HepG2 (cell line): ENCODE measurements around the gene STRN3. TPM values are rescaled to one million over a fixed set of nuclear protein-coding genes. Genes with fewer than 3 reads are reported as not detected.
A peak's percentile ranks its signal among the peaks of the same experiment; 100 is the strongest.

ENCODE experiments used
- FOXO1 ChIP-seq: sonication (generic); formaldehyde crosslinking; IDR thresholded peaks from 2 replicates; pipeline ENCODE4 v1.4.0; 2020; ENCODE audit warnings: missing genetic modification reagents
- HIVEP1 ChIP-seq: sonication (generic); formaldehyde crosslinking; IDR thresholded peaks from 2 replicates; pipeline ENCODE4 v1.4.0; 2020; ENCODE audit warnings: mild to moderate bottlenecking, missing genetic modification reagents
- KDM2A ChIP-seq: sonication (generic); formaldehyde crosslinking; IDR thresholded peaks from 2 replicates; pipeline ENCODE4 v1.4.0; 2020; ENCODE audit warnings: low read depth, missing genetic modification reagents, borderline replicate concordance
- POLR2AphosphoS5 ChIP-seq: IDR thresholded peaks from 2 replicates; pipeline ENCODE4 v1.6.1; 2012; ENCODE audit warnings: low read depth, low read length
- RFXANK ChIP-seq: IDR thresholded peaks from 2 replicates; pipeline ENCODE4 v1.6.1; 2016
- RXRB ChIP-seq: IDR thresholded peaks from 2 replicates; pipeline ENCODE4 v1.6.1; 2016; ENCODE audit warnings: borderline replicate concordance, missing genetic modification reagents, missing compliant biosample characterization
- TOPORS ChIP-seq: sonication (generic); formaldehyde crosslinking; IDR thresholded peaks from 2 replicates; pipeline ENCODE4 v1.8.0; 2023; ENCODE audit warnings: mild to moderate bottlenecking, missing genetic modification reagents
- ZBTB21 ChIP-seq: sonication (generic); formaldehyde crosslinking; IDR thresholded peaks from 2 replicates; pipeline ENCODE4 v1.4.0; 2020; ENCODE audit warnings: missing genetic modification reagents
- ZNF274 ChIP-seq: sonication (generic); formaldehyde crosslinking; IDR thresholded peaks from 2 replicates; pipeline ENCODE4 v1.5.1; 2020; ENCODE audit warnings: mild to moderate bottlenecking, missing genetic modification reagents
- ZNF3 ChIP-seq: IDR thresholded peaks from 2 replicates; pipeline ENCODE4 v1.7.0; 2017; ENCODE audit warnings: inconsistent platforms
- ZNF451 ChIP-seq: sonication (generic); formaldehyde crosslinking; IDR thresholded peaks from 2 replicates; pipeline ENCODE4 v1.5.0; 2020; ENCODE audit warnings: mild to moderate bottlenecking, missing genetic modification reagents
- ZNF558 ChIP-seq: sonication (generic); formaldehyde crosslinking; IDR thresholded peaks from 2 replicates; pipeline ENCODE4 v1.9.0; 2022; ENCODE audit warnings: mild to moderate bottlenecking, missing genetic modification reagents, borderline replicate concordance
- ZNF574 ChIP-seq: sonication (generic); formaldehyde crosslinking; IDR thresholded peaks from 2 replicates; pipeline ENCODE4 v1.4.0; 2020; ENCODE audit warnings: missing genetic modification reagents
- ZNF576 ChIP-seq: sonication (generic); formaldehyde crosslinking; IDR thresholded peaks from 2 replicates; pipeline ENCODE4 v1.4.0; 2020; ENCODE audit warnings: mild to moderate bottlenecking, missing genetic modification reagents
- ZNF609 ChIP-seq: sonication (generic); formaldehyde crosslinking; IDR thresholded peaks from 2 replicates; pipeline ENCODE4 v1.4.0; 2020; ENCODE audit warnings: mild to moderate bottlenecking, missing genetic modification reagents, borderline replicate concordance
- ZSCAN31 ChIP-seq: sonication (generic); formaldehyde crosslinking; IDR thresholded peaks from 2 replicates; pipeline ENCODE4 v1.5.0; 2020; ENCODE audit warnings: low read depth, mild to moderate bottlenecking, missing genetic modification reagents
- polyA plus RNA-seq, 8 experiments: library from polyadenylated mRNA; depleted of rRNA in 3 of 8; stranded (reverse) in 7 of 8; unstranded in 1 of 8; fragments of >200 nt; fragmentation: Illumina TruSeq in 4 of 8; extraction: Trizol in 4 of 8; gene quantifications; 2 replicates each; pipeline versions ENCODE4 v1.2.1 to v1.2.3, GENCODE V29; 2011 to 2016; ENCODE audit warnings: low read depth in 4 of 8, missing spikeins in 1 of 8, mixed read lengths in 1 of 8; ENCODE audit not compliant: insufficient read depth in 1 of 8
- total RNA-seq, 5 experiments: library from RNA; depleted of rRNA; stranded (reverse); fragments of >200 nt; fragmentation: Illumina TruSeq; extraction: Trizol; gene quantifications; 2 replicates each; pipeline ENCODE4 v1.2.3, GENCODE V29; 2016; ENCODE audit warnings: low read depth in 1 of 5
- TF ChIP-seq, protein P1 (sequence below): sonication (generic); formaldehyde crosslinking; IDR thresholded peaks from 2 replicates; pipeline ENCODE4 v1.4.0; 2020; ENCODE audit warnings: missing genetic modification reagents, borderline replicate concordance

STRN3 gene
- total and polyA plus RNA-seq, 2 of the 13 experiments (the other 11 are each of a cell fraction or from before 2014, with no cell fraction given), result 49.4 to 123 TPM

GRCh38 chr14:31026450-31027235 lies 464 bp upstream of the STRN3 start (continued):
- TF ChIP-seq ZNF574 (CRISPR knock-in tag) (peak; percentile 94), ZNF3 (CRISPR knock-in tag) (peak; percentile 72), ZNF558 (CRISPR knock-in tag) (no peak), POLR2AphosphoS5 (peak; percentile 93), ZNF609 (CRISPR knock-in tag) (peak; percentile 62; the same call in 1 of the 2 replicates), ZBTB21 (CRISPR knock-in tag) (no peak; the same call in 1 of the 2 replicates), ZNF576 (CRISPR knock-in tag) (no peak), ZSCAN31 (CRISPR knock-in tag) (peak; percentile 57; the same call in 1 of the 2 replicates), HIVEP1 (CRISPR knock-in tag) (peak; percentile 68; the same call in 1 of the 2 replicates), RFXANK (CRISPR knock-in tag) (peak; percentile 22; the same call in 1 of the 2 replicates), ZNF274 (CRISPR knock-in tag) (peak; percentile 95; the same call in 1 of the 2 replicates), FOXO1 (CRISPR knock-in tag) (no peak; the same call in 1 of the 2 replicates), TOPORS (no peak), ZNF451 (CRISPR knock-in tag) (no peak; the same call in 1 of the 2 replicates), KDM2A (peak; percentile 87), RXRB (CRISPR knock-in tag) (peak; percentile 83; the same call in 1 of the 2 replicates)
- TF ChIP-seq, protein P1, sequence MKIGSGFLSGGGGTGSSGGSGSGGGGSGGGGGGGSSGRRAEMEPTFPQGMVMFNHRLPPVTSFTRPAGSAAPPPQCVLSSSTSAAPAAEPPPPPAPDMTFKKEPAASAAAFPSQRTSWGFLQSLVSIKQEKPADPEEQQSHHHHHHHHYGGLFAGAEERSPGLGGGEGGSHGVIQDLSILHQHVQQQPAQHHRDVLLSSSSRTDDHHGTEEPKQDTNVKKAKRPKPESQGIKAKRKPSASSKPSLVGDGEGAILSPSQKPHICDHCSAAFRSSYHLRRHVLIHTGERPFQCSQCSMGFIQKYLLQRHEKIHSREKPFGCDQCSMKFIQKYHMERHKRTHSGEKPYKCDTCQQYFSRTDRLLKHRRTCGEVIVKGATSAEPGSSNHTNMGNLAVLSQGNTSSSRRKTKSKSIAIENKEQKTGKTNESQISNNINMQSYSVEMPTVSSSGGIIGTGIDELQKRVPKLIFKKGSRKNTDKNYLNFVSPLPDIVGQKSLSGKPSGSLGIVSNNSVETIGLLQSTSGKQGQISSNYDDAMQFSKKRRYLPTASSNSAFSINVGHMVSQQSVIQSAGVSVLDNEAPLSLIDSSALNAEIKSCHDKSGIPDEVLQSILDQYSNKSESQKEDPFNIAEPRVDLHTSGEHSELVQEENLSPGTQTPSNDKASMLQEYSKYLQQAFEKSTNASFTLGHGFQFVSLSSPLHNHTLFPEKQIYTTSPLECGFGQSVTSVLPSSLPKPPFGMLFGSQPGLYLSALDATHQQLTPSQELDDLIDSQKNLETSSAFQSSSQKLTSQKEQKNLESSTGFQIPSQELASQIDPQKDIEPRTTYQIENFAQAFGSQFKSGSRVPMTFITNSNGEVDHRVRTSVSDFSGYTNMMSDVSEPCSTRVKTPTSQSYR (CRISPR knock-in tag), result peak; percentile 68
